HG03135 (cell line): ENCODE results near the gene CHCHD6.

ENCODE experiments used
- ATAC-seq: cut with Tn5 transposase; IDR thresholded peaks from one replicate; pipeline ENCODE4 v1.9.1; 2021; ENCODE audit warnings: mild to moderate bottlenecking, moderate library complexity; ENCODE audit not compliant: unreplicated experiment

CHCHD6 gene

DNA sequence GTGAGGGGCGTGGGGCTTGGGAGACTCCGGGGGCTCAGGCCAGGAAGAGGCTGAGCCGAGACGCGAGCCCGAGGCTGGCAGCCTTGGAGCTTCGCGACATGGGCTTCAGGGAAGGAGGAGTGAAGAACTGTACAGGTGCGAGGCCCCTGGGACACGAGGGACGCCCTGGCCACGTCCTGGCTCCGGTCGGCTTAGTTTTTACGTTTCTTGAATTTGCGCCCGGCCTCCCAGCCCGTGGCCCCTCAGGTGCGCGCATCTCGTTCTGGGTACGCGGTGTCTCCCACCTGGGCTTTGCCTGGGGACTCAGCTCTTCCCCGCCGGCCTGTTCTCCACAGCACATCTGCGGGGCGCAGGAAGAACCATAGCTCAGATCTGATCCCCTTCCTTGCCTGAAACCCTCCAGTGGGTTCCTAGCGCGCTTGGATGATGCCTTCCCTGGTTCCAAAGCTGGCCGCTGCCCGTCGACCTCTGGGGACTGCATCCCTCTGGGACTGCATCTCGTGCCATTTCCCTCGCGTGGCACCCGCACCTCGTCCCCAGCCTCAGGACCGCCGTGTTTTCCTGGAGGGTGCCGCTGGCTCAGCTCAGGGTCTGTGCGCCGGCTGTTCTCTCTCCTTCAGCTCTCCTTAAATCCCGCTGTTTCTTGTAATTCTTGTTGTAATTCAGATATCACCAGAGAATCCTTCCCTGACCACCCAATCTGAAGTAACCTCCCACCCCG, 614 bp downstream of the CHCHD6 start:
- ATAC-seq = peak; percentile 15

DNA sequence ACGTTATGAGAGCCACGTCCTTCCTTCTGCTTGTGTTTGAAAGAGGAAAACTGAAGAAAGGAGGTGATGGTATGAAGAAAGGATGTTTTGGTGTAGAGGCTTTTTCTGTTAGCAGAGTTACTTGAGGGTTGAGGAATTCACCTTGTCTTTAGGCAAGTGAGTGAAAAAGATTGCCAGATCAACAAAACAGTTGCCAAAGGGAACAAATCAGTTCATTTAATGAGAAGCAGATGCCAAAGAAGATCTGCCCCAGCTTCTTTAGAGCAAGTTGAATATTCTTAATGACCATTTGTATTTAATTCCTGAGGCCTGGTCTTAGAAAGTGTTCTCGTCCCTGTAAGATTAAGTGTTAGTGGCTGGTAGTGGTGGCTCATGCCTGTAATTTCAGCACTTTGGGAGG, 2.6 kb downstream of the CHCHD6 start:
- ATAC-seq = no peak

DNA sequence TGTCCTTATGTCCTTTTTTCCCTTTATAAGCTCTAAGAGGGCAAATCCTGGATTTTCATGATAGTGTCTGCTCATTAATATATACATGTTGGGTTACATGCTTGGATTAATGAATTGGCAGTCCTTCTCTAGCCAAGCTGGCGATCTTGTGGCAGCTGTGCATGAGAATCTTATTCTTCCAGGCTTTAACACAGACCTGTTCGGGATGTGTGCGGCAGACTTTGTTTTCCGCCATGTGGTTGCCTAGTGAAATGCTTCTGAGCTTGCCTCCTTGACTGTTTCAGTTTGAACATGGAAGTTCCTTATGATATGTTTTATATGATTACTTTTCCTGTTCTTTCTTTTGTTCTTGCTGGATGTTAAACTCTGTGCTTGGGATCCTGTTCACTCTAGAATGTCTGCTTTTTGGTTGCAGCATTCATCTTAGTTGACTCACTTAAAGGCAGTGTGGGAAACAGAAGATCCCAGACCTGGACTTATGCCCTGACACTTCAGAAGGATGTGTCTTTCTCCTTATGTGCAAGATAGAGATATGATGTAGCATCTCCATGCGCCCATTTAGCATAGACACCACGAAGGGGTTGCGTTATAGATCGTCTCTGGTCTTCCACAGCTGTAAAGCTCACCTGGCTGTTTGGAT, 7.2 kb downstream of the CHCHD6 start:
- ATAC-seq = no peak

DNA sequence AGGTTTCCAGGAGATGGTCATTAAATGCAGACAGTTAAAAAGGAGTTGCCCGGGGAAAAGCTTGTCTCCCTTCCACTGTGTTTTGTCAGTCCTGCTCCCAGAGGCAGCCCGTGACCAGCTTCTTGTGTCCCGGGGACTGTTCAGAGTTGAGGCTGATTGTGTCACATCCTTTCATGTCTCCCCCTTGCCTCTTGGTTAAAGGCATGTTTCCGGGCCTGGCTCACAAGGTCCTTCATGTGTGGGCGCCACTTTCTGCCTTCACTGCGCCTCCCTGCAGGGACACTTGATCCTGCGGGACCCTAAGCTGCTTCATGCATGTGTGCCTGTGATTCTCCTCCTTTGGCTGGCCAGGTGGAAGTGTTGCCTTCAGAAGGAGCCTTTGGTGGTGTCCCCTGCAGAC, 9.2 kb downstream of the CHCHD6 start:
- ATAC-seq = no peak

DNA sequence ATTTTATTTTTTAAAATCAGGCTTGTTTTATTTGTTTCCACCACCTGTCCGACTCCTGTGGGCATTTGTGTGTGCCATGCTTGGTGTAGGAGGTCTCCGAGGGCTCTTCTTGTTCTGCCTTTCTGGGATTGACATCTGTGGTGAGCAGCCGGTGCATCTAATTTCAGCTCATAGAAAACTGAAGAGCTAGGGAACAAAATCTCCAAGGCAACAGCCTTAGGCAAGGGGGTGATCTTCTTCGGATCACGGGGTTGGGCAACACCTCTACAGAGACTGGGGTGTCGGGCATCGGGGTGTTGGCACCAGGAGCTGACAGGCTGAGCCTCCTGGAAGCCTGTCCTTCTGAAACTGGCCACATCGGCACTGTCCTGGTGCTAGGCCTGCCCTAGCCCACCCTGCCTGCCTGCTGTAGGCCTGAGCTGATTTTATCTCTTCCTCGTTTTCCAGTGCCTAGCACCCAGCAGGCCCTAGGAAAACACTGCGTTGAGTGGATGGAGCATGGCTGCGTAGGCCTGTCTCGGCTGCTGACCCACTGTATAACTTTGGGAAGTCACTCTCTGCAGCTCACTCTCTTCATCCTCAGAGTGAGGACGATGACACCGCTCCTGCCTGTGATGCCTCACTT, 10.3 kb downstream of the CHCHD6 start:
- ATAC-seq = no peak

DNA sequence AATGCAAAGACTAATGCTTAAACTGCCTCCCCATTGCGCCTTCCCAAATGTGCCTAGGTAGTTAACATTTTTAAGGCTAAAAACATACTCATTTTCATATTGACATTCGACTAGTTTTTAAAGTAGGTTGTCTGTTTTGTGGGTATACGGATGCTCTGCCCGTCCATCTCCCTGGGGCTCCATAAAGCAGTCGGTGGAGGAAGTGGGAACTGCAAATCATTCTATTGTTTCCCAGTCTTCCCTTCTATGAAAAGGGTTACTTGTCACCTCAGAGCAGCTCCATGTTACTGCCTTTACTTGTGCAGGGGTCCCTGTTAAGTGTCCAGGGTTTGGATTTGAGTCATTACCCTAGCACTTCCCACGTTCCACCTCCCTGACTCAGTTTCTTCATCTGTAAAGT, 10.9 kb downstream of the CHCHD6 start:
- no peak for ATAC-seq

DNA sequence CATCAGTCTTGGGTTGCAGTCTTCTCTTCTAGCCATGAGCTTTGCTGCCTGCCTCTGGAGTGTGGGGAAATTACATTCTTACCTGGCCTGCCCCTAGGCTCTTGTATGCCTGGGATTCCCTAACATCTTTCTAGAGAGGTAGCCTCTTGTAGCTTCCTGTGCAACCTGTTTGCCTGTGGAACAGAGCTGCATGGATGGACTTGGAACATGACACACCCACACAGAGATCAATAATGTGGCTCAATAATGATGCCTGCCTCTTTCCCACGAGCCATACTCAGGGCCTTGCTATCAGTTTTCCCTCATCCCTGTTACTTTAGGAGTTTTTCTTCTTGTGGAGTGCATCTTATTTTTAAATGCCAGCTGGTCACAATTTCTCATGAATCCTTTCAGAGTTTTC, 11.4 kb downstream of the CHCHD6 start:
- ATAC-seq = no peak

DNA sequence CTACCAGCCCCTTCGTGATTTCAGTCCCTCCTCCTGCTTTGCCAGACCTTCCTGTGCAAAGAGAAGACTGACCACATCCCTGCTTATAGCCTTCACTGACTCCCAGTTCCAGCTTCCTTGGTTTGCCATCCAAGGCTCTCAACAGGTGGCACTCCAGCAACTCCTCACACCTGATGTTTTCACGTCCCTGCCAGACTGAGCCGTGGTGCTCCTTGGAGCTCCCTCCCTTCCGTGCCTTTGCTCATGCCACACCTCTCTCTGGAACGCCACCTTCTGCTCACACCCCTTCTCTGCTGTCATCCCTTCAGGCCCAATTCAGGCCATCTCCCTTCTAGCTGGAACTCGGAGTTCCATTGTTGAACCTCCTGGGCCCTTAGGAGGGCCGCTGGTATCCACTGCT, 12.0 kb downstream of the CHCHD6 start:
- ATAC-seq = no peak

DNA sequence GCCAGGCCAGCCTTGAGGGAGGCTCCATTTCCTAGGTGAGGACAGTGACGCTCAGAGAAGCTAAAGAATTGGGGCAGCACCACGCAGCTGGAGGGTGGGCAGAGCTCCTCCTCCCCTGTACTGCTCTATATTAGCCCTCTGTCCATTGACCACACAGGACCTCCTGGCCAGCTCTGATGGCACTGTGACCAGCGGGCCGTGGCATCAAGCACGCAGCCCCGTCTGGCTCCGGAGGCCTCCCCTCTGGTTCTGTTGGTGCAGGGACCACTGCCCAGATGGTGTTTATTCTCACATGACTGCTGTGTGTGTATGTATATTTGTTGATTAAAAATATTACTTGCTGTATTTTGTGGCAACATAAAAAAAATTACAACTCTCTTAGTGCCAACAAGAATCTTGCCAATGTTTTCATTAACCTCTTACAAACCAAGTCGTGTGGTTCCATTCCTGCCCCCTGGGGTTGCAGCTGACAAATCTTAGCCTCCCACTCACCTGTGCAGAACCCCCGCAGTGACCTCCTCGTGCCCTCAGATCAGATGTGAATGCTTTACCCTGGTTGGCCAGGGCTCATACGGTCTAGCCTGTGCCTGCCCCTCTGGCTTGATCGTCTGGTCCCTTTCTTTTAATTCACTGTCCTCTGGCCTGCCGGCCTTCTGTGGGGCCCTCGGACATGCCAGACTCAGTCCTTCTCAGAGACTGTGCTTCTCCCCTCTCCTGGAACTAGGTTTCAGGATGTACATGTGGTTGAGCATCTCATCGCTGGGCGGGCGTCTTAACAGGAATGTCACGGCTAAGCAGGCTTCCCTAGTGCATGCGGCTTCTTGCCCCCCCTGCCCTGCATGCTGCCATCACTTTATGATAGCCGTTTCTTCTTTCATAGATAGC, 14.8 kb downstream of the CHCHD6 start:
- no peak for ATAC-seq

DNA sequence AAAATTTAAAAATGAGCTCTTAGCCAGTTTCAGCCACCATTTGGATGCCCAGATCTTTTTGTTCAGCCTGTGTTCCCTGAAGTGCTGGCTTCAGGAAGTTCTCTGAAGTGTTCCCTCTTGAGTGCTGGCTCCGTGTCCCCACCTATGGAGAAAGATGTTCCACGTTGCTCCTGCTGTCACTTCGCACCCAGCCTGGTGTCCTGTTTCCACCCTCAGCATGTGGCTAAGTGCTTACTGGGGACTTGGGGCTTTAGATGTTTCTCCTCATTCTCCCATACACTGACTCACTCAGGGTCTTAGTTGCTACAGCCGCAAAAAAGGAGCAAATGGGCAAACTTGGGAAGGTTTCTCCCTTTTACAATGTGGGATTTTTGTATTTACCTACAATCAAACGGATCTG, 16.6 kb downstream of the CHCHD6 start:
- no peak for ATAC-seq

DNA sequence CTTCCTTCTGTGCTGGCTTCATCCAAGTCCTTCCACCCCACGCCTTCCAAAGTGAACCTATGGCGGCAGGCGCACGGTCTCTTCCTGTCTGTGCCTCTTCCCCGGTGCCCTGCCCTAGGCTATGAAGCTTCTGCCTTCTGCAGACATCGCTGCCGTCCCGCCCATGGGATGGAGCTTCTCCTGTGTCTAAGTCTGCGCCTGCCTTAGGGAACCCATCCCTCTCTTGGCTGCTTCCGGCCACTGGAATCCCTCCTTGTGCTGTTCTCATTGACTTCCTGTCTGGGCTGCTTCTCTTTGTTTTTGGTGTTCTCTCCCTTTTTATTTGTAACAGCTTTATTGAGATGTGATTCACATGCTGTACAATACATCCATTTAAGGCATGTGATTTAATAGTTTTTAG, 17.2 kb downstream of the CHCHD6 start:
- no peak for ATAC-seq

DNA sequence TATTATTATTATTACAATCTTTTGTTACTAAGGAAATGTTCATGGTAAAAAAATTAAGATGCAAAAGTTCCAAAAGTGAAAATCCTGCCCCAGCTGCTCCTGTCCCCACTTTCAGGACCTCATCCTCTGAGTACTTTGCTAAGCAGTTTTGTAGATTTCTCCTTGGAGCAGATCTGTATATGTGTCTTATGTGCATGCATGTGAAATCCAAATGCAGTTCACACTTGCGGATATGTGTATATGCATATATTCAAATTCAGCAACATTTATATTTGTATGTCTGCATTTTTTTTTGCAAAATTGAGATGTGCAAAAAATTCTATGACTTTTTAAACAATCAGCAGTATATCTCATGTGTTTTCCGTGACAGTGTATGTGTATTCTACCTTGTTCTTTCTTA, 19.2 kb downstream of the CHCHD6 start:
- no peak for ATAC-seq

DNA sequence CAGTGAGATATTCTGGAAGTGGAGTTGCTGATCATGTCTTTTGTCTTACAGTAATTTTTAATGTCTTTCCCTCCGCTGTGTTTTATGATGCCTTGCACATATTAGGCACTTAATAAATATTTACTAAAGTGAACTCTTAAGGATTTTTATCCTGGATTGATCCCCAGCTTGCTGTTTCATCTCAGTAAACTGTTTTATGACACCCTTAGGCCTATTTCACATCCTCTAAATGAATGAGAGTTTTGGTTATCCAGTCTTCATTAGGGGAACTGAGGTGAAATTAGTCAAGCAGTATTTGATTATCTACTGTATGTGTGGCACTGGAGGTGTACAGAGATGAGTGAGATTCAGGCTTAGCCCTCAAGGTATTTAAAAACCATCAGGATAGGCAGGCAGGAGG, 19.8 kb downstream of the CHCHD6 start:
- ATAC-seq = no peak

DNA sequence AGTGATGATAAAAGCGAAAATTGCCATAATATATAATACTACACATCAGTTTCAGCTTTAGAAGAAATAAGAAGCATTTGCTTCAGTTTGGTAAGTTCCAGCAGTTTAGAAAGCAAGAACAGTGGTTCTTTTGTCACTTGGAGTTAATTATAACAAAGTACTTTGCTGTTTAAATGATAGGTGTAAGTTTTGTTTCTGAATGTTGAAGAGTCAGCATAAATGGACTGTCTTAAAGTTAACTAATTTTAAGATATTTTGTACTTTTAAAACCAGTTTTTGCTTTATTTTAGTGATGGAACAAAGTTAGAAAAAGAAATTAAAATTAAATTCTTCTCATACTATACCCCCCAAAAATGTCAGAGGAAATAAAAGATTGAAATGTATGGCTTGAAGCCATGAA, 24.6 kb downstream of the CHCHD6 start:
- no peak for ATAC-seq

DNA sequence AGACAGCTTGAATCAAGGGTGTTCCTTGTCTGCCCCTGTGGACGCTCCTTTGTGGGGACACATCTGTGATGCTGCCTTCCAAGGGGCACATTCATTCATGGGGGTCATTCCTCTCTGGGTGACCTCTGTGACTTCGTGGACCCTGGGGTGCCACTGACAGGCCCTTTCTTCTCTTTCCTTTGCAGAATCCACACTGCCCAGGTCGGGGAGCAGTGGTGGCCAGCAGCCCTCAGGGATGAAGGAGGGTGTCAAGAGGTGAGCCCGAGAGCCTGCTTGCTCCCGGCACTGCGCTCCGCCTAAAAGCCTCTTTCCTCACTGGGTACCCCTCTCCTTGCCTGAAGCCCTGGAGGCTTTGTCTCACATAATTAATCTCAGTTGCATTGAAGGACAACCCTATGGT, 26.3 kb downstream of the CHCHD6 start:
- no peak for ATAC-seq

DNA sequence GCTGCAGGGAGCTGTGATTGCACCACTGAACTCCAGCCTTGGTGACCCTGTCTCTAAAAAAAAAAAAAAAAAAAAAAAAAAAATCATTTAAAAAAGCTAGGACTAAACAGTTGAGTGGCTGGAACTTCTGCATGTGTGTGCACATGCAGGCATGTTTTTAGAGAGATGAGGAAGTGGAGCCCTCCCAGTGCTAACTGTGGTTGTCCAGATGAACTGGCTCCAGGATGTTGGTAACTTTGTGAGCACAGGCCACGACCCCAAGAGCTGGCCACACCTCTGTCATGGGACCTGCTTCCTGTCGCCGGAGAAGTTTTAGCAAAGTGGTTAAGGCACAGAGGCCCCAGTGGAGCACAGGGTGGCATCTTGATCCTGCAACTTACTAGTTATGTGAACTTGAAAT, 27.0 kb downstream of the CHCHD6 start:
- no peak for ATAC-seq

DNA sequence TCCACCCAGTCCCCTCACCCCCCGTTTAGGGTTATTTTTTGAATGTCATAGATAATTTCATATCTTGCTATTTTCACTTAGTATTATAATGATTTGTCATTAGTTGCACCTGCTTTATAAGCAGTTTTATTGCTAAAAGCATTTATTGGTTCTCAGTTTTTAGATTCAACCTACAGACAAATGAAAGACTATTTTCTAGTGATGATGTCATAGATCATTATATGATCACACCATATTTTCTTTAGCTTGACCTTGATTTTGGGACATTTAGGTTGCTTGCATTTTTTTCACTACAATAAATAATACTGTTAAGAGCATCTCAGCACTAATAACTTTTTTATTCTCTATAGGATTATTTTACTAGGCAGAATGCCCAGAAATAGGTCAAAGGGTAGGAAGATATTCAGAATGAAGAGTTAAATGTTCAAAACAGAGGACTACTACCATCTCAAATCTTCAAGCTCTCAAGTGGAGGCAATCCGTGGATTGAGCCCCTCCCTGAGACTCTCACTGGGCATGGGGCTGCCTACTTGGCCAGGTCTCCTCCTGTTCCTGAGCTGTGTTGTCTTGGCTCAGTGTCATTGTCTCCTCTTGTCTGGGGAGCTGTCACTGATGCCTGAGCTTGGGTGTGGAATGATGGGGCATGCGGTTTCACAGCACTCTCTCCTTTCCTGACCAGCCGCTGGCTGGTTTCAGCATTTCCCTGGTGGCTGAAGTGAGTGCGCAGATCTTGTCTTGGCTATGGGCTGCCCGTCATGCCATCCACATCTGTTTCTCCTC, 28.4 kb downstream of the CHCHD6 start:
- ATAC-seq = no peak

DNA sequence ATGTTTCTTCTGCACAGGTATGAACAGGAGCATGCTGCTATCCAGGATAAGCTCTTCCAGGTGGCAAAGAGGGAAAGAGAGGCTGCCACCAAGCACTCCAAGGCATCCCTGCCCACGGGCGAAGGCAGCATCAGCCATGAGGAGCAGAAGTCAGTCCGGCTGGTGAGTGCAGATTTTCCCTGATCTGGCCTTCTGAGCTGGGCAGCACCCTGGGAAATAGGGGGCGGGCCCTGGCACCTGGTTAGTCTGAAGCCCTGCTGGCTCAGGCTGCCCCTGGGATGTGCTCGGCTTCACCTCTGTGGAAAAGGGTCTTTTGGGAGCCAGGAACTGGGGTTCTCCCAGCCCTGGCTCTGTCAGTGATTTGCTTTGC, 29.0 kb downstream of the CHCHD6 start:
- no peak for ATAC-seq

DNA sequence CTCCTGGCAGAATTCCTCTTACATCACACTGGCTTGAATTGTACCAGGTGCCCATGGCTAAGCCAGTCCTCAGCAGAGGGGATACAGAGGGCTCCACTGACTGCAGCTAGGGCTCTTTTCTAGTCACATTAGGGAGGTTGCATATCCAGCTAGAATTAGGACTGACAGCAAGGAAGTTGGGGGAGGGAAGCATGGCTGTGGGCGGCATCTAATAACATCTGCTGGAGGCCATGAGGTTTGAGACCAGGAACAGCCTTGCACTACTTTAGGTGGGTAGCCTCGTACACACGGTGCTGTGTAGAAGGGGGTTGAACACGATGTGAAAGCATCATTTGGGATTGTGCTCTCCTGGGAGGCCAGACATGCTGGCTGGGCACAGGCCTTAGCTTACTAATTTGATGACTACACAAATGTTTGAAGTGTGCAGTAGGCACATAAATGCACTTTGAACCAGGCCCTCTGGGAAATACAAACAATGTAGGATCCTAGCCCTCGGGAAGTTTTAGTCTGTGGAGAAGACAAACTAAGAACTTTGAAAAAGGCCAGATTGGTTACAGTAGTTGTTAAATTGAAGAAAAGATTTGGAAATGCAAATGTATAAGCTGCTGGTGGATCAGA, 30.2 kb downstream of the CHCHD6 start:
- ATAC-seq = no peak

DNA sequence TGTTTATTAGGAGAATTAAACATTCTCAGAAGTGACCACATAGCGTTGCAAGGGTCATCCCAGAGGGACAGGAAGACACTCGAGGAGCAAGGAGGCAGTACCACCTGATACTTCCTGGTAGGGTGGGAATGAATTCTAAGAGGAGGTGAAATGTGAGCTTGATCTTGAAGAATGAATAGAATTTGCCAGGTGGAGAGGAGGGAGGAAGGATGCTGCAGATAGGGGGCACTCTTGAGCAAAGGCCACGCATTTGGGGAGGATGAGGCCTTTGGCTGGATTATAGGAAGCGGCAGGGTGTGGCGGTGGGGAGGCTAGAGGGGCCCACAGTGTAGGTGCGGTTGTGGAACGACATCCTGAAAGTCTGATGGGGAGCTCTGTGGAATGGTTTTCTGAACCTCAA, 33.5 kb downstream of the CHCHD6 start:
- ATAC-seq = no peak
